Measurements from ENCODE around the gene ULK2. TPM values are rescaled to one million over a fixed set of nuclear protein-coding genes. Genes with fewer than 3 reads are reported as not detected.

ULK2 gene
- total RNA-seq, 1 experiment from 2014 or later = 22.8 TPM

GRCh38 chr17:19791918-19792550 lies 75.7 kb downstream of the ULK2 start:
- TF ChIP-seq POLR2AphosphoS5 (IDR thresholded peaks at IDR 0.05; ENCODE audit: low read depth, low read length) (no peak), CTCF (IDR thresholded peaks at IDR 0.05) (no peak), SIN3A (IDR thresholded peaks at IDR 0.05; ENCODE audit: borderline replicate concordance, insufficient read depth, low read depth, low read length) (no peak), TCF7L2 (IDR thresholded peaks at IDR 0.05; ENCODE audit: low read depth, low read length) (no peak), REST (IDR thresholded peaks at IDR 0.05; ENCODE audit: insufficient read depth in 1 of 2, low read depth in 2 of 2, low read length in 1 of 2) (no peak)
- Histone ChIP-seq H3K4me3 (ENCODE audit: low read depth in 2 of 2, low read length in 2 of 2) (no peak overlapping the region), H3K4me1 (ENCODE audit: control insufficient read depth, insufficient read depth, low read length) (no peaks in the 10 kb centered on the region), H3K27me3 (ENCODE audit: control insufficient read depth, insufficient read depth, low read length) (no peaks in the 10 kb centered on the region), H3K36me3 (ENCODE audit: control insufficient read depth, insufficient read depth, low read length) (no peaks in the 10 kb centered on the region), H3K27ac (ENCODE audit: low read length) (no peak overlapping the region), H3K9me3 (ENCODE audit: control insufficient read depth, insufficient read depth, low read depth, low read length) (no peaks in the 10 kb centered on the region)
- ATAC-seq = no peak
- CTCF ChIA-PET = interaction anchor here (0.7 kb wide), 2 partner anchors 25 to 306 kb away, joined by 3 to 4 read pairs; no protein-coding TSS in a partner anchor
- in situ Hi-C loops (cut with HindIII; ENCODE audit: low pct_unique_long_range_greater_than_20kb, low sequenced_read_pairs) (no loop called here), intact Hi-C loops (cut with micrococcal nuclease; ENCODE audit: unreplicated experiment) (no loop called here)
- no peak for DNase-seq (ENCODE audit: low read depth, low spot score)
- POLR2A ChIA-PET = interaction anchor here (0.7 to 0.8 kb wide), 2 partner anchors 126 to 177 kb away, joined by 3 to 11 read pairs; no protein-coding TSS in a partner anchor
- no TSS peak for BruUV-seq (replicated peaks)

- in situ Hi-C loops (cut with HindIII; ENCODE audit: low pct_unique_long_range_greater_than_20kb, low sequenced_read_pairs) = no loop called here
- CTCF ChIA-PET = no interaction called here
- TF ChIP-seq POLR2AphosphoS5 (IDR thresholded peaks at IDR 0.05; ENCODE audit: low read depth, low read length) = no peak
- no peak for TF ChIP-seq TCF7L2 (IDR thresholded peaks at IDR 0.05; ENCODE audit: low read depth, low read length)
- no peak for TF ChIP-seq REST (IDR thresholded peaks at IDR 0.05; ENCODE audit: insufficient read depth in 1 of 2, low read depth in 2 of 2, low read length in 1 of 2)
- TF ChIP-seq CTCF (IDR thresholded peaks at IDR 0.05) = no peak
- TF ChIP-seq SIN3A (IDR thresholded peaks at IDR 0.05; ENCODE audit: borderline replicate concordance, insufficient read depth, low read depth, low read length) = no peak
Measured at GRCh38 chr17:19787733-19788357, 79.9 kb downstream of the ULK2 start.

More at GRCh38 chr17:19787733-19788357, 79.9 kb downstream of the ULK2 start:
- no peaks in the 10 kb centered on the region for H3K27me3 ChIP-seq (ENCODE audit: control insufficient read depth, insufficient read depth, low read length)
- H3K27ac ChIP-seq (ENCODE audit: low read length) = no peak overlapping the region
- H3K4me3 ChIP-seq (ENCODE audit: low read depth in 2 of 2, low read length in 2 of 2) = no peak overlapping the region
- POLR2A ChIA-PET = no interaction called here
- no peaks in the 10 kb centered on the region for H3K4me1 ChIP-seq (ENCODE audit: control insufficient read depth, insufficient read depth, low read length)
- DNase-seq (ENCODE audit: low read depth, low spot score) (no peak), ATAC-seq (no peak)
- intact Hi-C loops (cut with micrococcal nuclease; ENCODE audit: unreplicated experiment) = no loop called here
- H3K9me3 ChIP-seq (ENCODE audit: control insufficient read depth, insufficient read depth, low read depth, low read length) = no peaks in the 10 kb centered on the region
- BruUV-seq (replicated peaks) = no TSS peak
- no peaks in the 10 kb centered on the region for H3K36me3 ChIP-seq (ENCODE audit: control insufficient read depth, insufficient read depth, low read length)

All from Panc1 (cell line).